ENCODE measurements around the gene CST11. TPM values are rescaled to one million over a fixed set of nuclear protein-coding genes. Genes with fewer than 3 reads are reported as not detected.

Gene CST11
- total and polyA plus RNA-seq, 9 of the 15 experiments (the other 6 are each of a cell fraction or from before 2014, with no cell fraction given), result not detected

GRCh38 chr20:23477223-23477622, 24.5 kb upstream of the CST11 start:
- peaks cover 0 to 10% of the 10 kb centered on the region in 2 experiments; a peak in 2 of 5 replicates for H3K27me3 ChIP-seq (ENCODE audit: control insufficient read depth in 2 of 2, insufficient read depth in 2 of 2, low read length in 2 of 2)
- ChIA-PET CTCF (ENCODE audit: low intra/inter-chr PET ratio) (no interaction called here), POLR2A (no interaction called here)
- no peaks in the 10 kb centered on the region for H4K20me1 ChIP-seq (replicated peaks; ENCODE audit: control insufficient read depth, insufficient read depth, low read length)
- intact Hi-C loops (cut with micrococcal nuclease) (no loop called here), in situ Hi-C loops (cut with MboI) (no loop called here)
- no peak overlapping the region for H3K9ac ChIP-seq (ENCODE audit: insufficient read depth in 1 of 2, low read depth in 2 of 2, low read length in 2 of 2)
- no peak overlapping the region for H2AFZ ChIP-seq (ENCODE audit: low read depth, low read length)
- no peaks in the 10 kb centered on the region for H3K36me3 ChIP-seq (ENCODE audit: control insufficient read depth, insufficient read depth, low read length)
- H3K4me3 ChIP-seq, result no peak overlapping the region
- no peak for DNase-seq (ENCODE audit: extremely low read depth in 1 of 4, low spot score in 3 of 4)
- BruUV-seq (replicated peaks), result no TSS peak
- no peak overlapping the region for H3K27ac ChIP-seq (ENCODE audit: extremely low read depth, low read depth, low read length)
- FAIRE-seq, result no peak
- no peak overlapping the region for H3K4me2 ChIP-seq (ENCODE audit: insufficient read depth, low read length)
- no peaks in the 10 kb centered on the region for H3K9me3 ChIP-seq (replicated peaks; ENCODE audit: control insufficient read depth, insufficient read depth, low read depth, low read length)
- 0% methylated on average over 3 of the region's 3 CpGs for WGBS (ENCODE audit: insufficient coverage, low coverage, missing lambda C conversion rate)
- no peaks in the 10 kb centered on the region for H3K4me1 ChIP-seq (replicated peaks in 1 of 2; ENCODE audit: control insufficient read depth in 2 of 2, insufficient read depth in 2 of 2, low read length in 2 of 2)
- no peak for ATAC-seq
- H3K79me2 ChIP-seq (ENCODE audit: control insufficient read depth, insufficient read depth, low read length), result no peaks in the 10 kb centered on the region
- H3K9me1 ChIP-seq (ENCODE audit: control insufficient read depth, insufficient read depth, low read length), result no peaks in the 10 kb centered on the region
- TF ChIP-seq ZKSCAN3 (CRISPR knock-in tag; IDR thresholded peaks at IDR 0.05) (no peak), BRF2 (IDR thresholded peaks at IDR 0.05; ENCODE audit: borderline replicate concordance, insufficient read depth, insufficient read length) (no peak), XRCC4 (IDR thresholded peaks at IDR 0.05; ENCODE audit: extremely low read depth, insufficient read depth, insufficient read length) (no peak), ZSCAN29 (IDR thresholded peaks at IDR 0.05) (no peak), BMI1 (IDR thresholded peaks at IDR 0.05; ENCODE audit: low read length) (no peak), SMARCC2 (IDR thresholded peaks at IDR 0.05; ENCODE audit: low read depth) (no peak), KAT8 (IDR thresholded peaks at IDR 0.05; ENCODE audit: low read depth) (no peak), HDAC8 (tag; IDR thresholded peaks at IDR 0.05) (no peak), ZNF318 (IDR thresholded peaks at IDR 0.05; ENCODE audit: borderline replicate concordance in 1 of 2, low read depth in 1 of 2) (no peak), HMGN3 (IDR thresholded peaks at IDR 0.05; ENCODE audit: borderline replicate concordance, extremely low read depth, insufficient read length, low read depth, low read length) (no peak), NFIC (IDR thresholded peaks at IDR 0.05) (no peak), CCAR2 (IDR thresholded peaks at IDR 0.05; ENCODE audit: low read depth, low read length) (no peak), SNRNP70 (optimal IDR thresholded peaks at IDR 0.05; ENCODE audit: low read depth, low read length) (no peak)
